ENCODE data around the gene KAZN.

Gene KAZN

DNA sequence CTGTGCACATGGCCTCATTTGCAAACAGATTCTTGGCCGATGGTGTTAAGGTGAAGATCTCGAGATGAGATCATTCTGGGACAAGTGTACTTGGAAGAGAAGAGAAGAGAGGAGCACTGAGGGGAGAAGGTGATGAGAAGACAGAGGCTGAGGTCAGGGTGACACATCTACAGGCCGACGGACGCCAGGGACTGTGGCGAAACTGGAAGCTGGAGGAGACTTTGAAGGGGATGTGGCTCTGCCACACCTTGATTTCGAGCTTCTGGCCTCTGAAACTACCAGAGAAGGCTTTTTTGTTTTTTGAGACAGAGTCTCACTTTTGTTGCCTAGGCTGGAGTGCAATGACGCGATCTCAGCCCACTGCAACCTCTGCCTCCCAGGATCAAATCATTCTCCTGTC lies 417.5 kb downstream of the KAZN start:
- no peaks in the 10 kb centered on the region for H3K9me3 ChIP-seq (ENCODE audit: insufficient read depth, low read depth, low read length)
- no peaks in the 10 kb centered on the region for H3K36me3 ChIP-seq (ENCODE audit: insufficient read depth, low read length)
- no peaks in the 10 kb centered on the region for H3K4me1 ChIP-seq (ENCODE audit: insufficient read depth, low read length, poor library complexity, severe bottlenecking)
- no peaks in the 10 kb centered on the region for H3K27me3 ChIP-seq (ENCODE audit: insufficient read depth, low read length, poor library complexity, severe bottlenecking)
- no peaks in the 10 kb centered on the region for H3F3A ChIP-seq (ENCODE audit: low read depth)
- no peaks in the 10 kb centered on the region for H4K20me1 ChIP-seq (ENCODE audit: insufficient read depth, low read length, poor library complexity, severe bottlenecking)
- no peak overlapping the region for H2AFZ ChIP-seq (ENCODE audit: low read length)
- no peak overlapping the region for H3K4me3 ChIP-seq (ENCODE audit: low read length, poor library complexity, severe bottlenecking)
- H3K4me2 ChIP-seq (ENCODE audit: low read depth, low read length, poor library complexity, severe bottlenecking), result no peak overlapping the region
- no peaks in the 10 kb centered on the region for H3K79me2 ChIP-seq (ENCODE audit: insufficient read depth, low read length)
- no peak overlapping the region for H3K9ac ChIP-seq (ENCODE audit: low read depth, low read length, poor library complexity, severe bottlenecking)
- no peak for TF ChIP-seq EZH2phosphoT487 (IDR thresholded peaks at IDR 0.05; ENCODE audit: borderline replicate concordance)
- TF ChIP-seq, protein P1, sequence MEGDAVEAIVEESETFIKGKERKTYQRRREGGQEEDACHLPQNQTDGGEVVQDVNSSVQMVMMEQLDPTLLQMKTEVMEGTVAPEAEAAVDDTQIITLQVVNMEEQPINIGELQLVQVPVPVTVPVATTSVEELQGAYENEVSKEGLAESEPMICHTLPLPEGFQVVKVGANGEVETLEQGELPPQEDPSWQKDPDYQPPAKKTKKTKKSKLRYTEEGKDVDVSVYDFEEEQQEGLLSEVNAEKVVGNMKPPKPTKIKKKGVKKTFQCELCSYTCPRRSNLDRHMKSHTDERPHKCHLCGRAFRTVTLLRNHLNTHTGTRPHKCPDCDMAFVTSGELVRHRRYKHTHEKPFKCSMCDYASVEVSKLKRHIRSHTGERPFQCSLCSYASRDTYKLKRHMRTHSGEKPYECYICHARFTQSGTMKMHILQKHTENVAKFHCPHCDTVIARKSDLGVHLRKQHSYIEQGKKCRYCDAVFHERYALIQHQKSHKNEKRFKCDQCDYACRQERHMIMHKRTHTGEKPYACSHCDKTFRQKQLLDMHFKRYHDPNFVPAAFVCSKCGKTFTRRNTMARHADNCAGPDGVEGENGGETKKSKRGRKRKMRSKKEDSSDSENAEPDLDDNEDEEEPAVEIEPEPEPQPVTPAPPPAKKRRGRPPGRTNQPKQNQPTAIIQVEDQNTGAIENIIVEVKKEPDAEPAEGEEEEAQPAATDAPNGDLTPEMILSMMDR (conservative IDR thresholded peaks at IDR 0.05; ENCODE audit: low read length), result no peak
- no peaks in the 10 kb centered on the region for H3K9me2 ChIP-seq (replicated peaks; ENCODE audit: low read depth, low read length)

DNA sequence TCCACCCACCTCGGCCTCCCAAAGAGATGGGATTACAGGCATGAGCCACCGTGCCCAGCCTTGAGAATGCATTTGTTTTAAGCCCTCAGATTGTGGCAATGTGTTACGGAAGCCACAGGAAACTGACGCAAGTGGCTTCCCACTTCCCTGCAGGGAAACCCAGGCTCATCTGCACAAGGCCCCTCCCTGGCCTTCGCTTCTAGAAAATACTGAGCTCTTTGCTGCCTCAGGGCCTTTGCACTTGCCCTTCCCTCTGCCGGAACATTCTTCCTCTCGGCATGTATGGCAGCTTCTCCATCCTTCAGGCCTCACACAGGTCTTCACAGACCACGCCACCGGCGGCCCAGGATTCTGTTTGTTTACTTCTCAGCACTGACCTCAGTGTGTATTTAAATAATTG lies 418.0 kb downstream of the KAZN start:
- Histone ChIP-seq H3K27me3 (ENCODE audit: insufficient read depth, low read length, poor library complexity, severe bottlenecking) (no peaks in the 10 kb centered on the region), H3K4me1 (ENCODE audit: insufficient read depth, low read length, poor library complexity, severe bottlenecking) (no peaks in the 10 kb centered on the region), H3K79me2 (ENCODE audit: insufficient read depth, low read length) (no peaks in the 10 kb centered on the region), H3K9me3 (ENCODE audit: insufficient read depth, low read depth, low read length) (no peaks in the 10 kb centered on the region), H3K36me3 (ENCODE audit: insufficient read depth, low read length) (no peaks in the 10 kb centered on the region), H2AFZ (ENCODE audit: low read length) (no peak overlapping the region), H3K4me3 (ENCODE audit: low read length, poor library complexity, severe bottlenecking) (no peak overlapping the region), H4K20me1 (ENCODE audit: insufficient read depth, low read length, poor library complexity, severe bottlenecking) (no peaks in the 10 kb centered on the region), H3K9ac (ENCODE audit: low read depth, low read length, poor library complexity, severe bottlenecking) (no peak overlapping the region), H3F3A (ENCODE audit: low read depth) (no peaks in the 10 kb centered on the region), H3K4me2 (ENCODE audit: low read depth, low read length, poor library complexity, severe bottlenecking) (no peak overlapping the region), H3K9me2 (replicated peaks; ENCODE audit: low read depth, low read length) (no peaks in the 10 kb centered on the region)
- no peak for TF ChIP-seq EZH2phosphoT487 (IDR thresholded peaks at IDR 0.05; ENCODE audit: borderline replicate concordance)
- TF ChIP-seq, protein P1 (conservative IDR thresholded peaks at IDR 0.05; ENCODE audit: low read length), result no peak

GRCh38 chr1:15017120-15017519 lies 418.6 kb downstream of the KAZN start:
- no peak for TF ChIP-seq EZH2phosphoT487 (IDR thresholded peaks at IDR 0.05; ENCODE audit: borderline replicate concordance)
- TF ChIP-seq, protein P1 (conservative IDR thresholded peaks at IDR 0.05; ENCODE audit: low read length), result no peak
- Histone ChIP-seq H3K36me3 (ENCODE audit: insufficient read depth, low read length) (no peaks in the 10 kb centered on the region), H3K9me3 (ENCODE audit: insufficient read depth, low read depth, low read length) (no peaks in the 10 kb centered on the region), H3K4me1 (ENCODE audit: insufficient read depth, low read length, poor library complexity, severe bottlenecking) (no peaks in the 10 kb centered on the region), H3K9me2 (replicated peaks; ENCODE audit: low read depth, low read length) (no peaks in the 10 kb centered on the region), H4K20me1 (ENCODE audit: insufficient read depth, low read length, poor library complexity, severe bottlenecking) (no peaks in the 10 kb centered on the region), H3K79me2 (ENCODE audit: insufficient read depth, low read length) (no peaks in the 10 kb centered on the region), H3F3A (ENCODE audit: low read depth) (no peaks in the 10 kb centered on the region), H3K9ac (ENCODE audit: low read depth, low read length, poor library complexity, severe bottlenecking) (no peak overlapping the region), H3K27me3 (ENCODE audit: insufficient read depth, low read length, poor library complexity, severe bottlenecking) (no peaks in the 10 kb centered on the region), H2AFZ (ENCODE audit: low read length) (no peak overlapping the region), H3K4me2 (ENCODE audit: low read depth, low read length, poor library complexity, severe bottlenecking) (no peak overlapping the region), H3K4me3 (ENCODE audit: low read length, poor library complexity, severe bottlenecking) (no peak overlapping the region)
